AG08396 (cell line): ENCODE measurements around the gene GOLGA8B.
"Not testable (repeated sequence)": the region's sequence is repeated elsewhere in the genome, so short reads cannot be mapped to it uniquely, and the experiment has no call there.

ENCODE experiments used
- DNase-seq: peaks from one replicate; pipeline ENCODE4 v3.0.0; 2012; ENCODE audit warnings: low spot score, mixed read lengths

GOLGA8B gene, protein sequence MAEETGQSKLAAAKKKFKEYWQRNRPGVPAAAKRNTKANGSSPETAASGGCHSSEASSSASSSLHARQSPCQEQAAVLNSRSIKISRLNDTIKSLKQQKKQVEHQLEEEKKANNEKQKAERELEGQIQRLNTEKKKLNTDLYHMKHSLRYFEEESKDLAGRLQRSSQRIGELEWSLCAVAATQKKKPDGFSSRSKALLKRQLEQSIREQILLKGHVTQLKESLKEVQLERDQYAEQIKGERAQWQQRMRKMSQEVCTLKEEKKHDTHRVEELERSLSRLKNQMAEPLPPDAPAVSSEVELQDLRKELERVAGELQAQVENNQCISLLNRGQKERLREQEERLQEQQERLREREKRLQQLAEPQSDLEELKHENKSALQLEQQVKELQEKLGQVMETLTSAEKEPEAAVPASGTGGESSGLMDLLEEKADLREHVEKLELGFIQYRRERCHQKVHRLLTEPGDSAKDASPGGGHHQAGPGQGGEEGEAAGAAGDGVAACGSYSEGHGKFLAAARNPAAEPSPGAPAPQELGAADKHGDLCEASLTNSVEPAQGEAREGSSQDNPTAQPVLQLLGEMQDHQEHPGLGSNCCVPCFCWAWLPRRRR

DNA sequence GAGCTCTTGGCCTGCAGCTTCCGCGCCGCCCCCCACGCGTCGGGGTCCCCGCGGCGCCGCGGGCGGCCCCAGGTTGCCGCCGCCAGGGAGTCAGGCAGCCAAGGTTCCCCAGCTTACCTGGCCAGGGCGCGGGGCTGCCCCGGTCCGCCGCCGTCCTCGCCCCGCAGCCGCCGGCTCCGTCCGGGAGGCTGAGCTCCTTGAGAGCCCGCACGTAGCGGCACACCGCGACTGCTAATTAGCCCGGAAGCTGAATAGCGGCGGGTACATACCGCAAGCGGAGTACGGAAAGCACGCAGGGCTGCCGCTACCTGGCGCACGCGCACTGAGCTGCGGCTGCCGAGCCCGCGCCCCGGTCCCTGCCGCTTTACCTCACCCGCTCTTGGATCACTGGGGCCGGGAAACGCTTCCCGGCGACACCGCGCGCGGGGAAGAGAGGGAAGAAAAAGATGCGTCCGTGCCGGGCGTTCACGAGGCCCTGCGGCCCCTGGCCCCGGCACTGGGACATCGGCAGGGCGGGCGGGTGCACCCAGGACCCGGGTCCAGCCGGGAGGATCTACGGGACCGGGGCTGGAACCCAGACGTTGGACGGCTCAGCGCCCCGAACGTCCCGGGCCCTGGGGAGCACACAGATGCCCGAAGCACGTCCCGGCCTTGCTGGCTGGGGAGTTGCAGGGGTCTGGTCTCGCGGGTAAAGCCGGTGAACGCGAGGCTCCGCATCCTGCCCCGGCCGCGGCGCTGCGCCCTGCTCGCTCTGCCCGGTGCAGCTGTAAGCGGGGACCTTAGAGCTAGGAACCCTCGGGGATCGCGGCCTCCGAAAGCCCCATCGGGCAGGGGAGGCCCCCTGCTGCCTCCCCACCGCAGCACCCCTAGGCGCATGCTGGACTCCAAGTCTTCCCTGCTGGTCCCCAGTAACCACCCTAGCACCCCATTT is at the start of gene GOLGA8B:
GOLGA8B (minus strand) TSS at position 253 of the 931 bp plus-strand sequence. CDS start 47,739 bp downstream, outside the sequence.
- peak; percentile 86 for DNase-seq

DNA sequence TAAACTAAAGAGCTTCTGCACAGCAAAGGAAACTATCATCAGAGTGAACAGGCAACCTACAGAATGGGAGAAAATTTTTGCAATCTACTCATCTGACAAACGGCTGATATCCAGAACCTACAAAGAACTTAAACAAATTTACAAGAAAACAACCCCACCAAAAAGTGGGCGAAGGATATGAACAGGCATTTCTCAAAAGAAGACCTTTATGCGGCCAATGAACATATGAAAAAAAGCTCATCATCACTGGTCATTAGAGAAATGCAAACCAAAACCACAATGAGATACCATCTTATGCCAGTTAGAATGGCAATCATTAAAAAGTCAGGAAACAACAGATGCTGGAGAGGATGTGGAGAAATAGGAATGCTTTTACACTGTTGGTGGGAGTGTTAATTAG is 49.7 kb upstream of the GOLGA8B start:
- not testable (repeated sequence) for DNase-seq

DNA sequence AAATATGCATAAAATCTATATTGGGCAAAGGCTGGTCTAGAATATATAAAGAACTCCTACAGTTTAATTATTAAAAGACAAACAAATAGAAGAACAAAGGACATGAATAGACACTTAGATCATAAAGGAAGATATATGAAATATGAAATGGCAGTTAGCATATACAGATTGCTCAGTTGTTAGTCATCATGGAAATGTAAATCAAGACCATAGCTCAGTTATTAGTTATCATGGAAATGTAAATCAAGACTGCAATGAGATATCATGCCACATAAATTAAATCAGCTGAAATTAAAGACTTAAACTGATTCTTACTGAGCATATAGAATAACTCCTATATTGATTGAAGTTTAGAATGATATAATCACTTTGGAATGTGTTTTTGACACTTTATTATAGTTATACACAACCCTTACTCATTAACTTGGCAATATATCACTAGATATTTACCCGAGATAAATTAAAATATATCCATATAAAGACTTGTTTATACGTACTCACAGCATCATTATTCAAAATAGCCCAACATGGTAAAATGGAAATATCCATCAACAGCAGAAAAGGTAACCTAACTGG is 45.2 kb upstream of the GOLGA8B start:
- DNase-seq, result no peak

DNA sequence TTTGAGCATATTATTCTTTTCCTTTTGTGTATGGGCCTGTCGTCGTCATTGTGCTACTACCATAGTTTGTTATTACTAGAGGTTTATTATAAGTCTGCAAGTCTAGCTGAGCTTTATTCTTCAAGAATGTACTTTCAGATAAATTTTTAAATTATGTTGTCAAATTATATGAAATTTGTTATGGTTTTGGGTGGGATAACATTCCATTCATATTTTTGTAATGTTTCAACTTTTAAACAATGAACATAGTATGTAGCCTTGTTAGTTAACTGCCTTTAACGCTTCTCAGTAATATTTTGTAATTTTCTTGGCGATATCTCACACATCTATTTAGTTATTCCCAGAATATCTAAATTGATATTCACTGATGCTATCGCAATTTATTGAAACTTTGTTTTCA is 41.6 kb upstream of the GOLGA8B start:
- no peak for DNase-seq

DNA sequence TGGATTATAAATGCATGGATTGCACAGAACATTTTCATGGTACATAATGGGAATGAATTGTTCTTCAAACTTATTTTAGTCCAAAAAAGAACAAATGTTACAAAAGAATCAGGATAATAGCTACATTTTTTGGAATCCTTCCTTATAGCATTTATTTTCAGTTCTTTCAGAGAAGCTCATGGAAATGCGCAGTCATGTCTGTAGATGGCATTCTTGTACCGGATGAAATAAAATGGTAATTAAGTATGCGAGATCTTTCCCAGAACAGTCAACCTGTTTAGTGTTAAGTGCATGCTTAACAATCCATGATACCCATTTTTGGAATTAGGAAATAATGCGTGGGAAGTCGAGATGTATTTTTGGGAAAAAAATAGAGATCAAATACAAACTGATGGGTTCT is 38.2 kb upstream of the GOLGA8B start:
- no peak for DNase-seq

DNA sequence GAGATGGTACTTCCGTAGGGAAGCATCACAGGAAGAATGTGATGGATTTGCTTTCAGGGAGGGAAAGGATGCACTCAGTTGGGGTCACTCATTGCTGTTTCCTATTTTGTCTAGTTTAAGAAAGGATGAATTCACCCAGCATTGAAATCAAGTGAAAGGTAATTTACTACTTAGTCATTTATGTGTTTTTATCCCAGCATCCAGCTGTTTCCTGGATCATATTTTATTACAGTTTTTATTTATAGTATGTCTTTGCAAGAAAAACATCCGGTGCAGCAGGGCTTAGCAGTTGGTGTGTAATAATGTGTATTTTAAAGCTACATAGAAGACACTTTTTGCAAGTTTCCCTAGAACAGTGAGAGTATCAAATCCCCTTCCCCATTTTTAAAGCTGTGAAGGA is 37.4 kb upstream of the GOLGA8B start:
- DNase-seq, result no peak

DNA sequence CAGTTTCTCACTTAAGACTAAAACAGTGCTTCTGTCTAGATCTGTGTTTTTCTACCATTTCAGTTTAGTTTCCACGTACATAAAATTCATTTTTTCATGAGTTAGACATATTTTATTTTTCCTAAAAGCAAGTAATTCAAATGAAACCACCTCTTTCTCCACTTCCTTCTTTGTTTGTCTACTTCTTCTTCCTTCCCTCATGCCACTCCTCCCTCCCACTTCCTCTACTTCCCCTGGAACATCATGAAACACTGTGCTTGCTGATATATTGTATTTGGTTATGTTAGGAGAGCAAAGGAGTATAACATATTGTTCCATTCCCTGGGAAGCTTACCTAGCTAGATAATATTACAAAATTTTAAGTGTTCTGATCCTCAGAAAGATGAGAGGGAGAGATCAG is 36.7 kb upstream of the GOLGA8B start:
- no peak for DNase-seq

DNA sequence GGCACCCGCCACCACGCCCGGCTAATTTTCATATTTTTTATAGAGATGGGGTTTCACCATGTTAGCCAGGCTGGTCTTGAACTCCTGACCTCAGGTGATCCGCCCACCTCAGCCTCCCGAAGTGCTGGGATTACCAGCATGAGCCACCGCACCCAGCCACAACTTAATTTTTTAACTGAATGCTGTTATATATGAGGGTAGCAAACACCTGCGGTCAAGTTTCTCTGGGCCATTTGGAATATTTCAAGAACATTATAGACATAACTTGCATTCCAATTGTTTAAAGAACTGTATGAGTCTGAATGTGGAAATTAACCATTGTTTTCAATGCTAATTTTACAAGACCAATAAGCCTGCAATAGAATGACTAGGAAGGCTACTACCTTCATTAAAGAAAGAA is 35.7 kb upstream of the GOLGA8B start:
- no peak for DNase-seq

DNA sequence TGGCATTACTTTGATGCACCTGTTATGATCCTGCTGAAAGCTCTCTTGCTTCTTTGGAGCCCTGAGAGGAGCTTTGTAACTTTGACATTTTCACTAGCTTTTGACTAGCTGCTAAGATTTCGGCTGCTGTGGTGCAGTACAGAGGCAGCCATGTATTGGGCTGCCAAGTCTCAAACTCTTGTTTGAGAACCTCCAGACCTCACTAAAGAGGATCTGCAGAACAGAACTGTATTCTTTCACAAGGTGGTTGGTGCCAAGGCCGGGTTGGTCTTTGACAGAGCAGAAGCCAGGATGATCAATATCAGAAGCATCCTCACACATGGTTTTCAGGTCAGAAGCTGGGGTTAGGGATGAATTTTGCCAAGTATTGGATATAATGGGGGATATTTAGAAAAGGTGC is 34.6 kb upstream of the GOLGA8B start:
- DNase-seq, result no peak

DNA sequence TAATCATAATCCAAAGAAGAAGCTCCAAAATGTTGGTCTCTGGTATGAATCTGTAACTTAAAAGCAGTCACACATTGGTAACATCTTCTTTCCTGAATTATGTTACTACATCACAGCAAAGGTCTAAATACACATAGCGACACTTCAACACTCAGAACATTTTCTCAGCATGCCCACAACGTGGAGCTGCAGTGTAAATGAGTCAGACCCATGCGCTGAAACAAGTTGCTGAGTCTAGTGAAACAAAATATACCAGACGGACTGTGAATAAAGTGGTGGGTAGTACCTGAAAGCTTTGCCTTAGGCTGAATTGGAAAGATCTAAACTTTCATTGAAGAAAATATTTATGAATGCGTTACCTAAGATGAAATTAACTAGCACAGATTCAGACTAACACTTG is 33.2 kb upstream of the GOLGA8B start:
- DNase-seq, result peak; percentile 3

DNA sequence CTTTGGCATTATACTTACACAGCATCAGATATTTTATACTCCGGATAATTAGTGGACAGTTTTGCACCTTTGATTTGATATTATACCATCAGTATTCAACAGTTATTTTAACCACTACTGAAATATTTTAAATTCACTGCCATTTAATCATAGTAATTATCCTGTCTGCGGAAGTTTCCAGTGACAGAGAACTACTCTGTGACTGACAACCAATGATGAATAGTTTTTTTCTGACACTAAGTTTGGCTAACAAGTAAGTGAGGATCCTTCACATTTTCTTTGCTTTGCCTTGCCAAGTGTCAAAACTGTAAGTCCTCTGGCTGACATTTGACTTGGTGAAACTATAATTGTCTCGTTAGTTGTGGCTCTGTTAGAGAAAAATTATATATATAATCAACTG is 30.5 kb upstream of the GOLGA8B start:
- no peak for DNase-seq

DNA sequence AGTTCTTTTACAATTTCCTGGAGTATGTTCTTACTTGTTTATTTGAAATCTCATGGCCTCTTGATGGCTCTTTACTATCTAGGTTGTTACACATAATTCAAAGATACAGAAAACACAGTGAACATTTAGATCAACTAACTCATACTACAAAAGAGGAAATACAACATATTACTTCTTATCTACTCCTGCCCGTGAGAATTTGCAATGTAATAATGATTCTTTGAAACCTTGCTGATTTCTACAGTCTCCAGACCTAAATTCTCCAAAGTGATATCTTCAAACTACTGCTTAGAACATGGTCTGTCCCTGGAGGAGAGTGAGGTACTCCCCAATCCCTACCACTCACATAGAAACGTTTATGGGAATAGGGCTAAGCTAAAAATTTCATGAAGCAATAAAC is 29.9 kb upstream of the GOLGA8B start:
- no peak for DNase-seq

DNA sequence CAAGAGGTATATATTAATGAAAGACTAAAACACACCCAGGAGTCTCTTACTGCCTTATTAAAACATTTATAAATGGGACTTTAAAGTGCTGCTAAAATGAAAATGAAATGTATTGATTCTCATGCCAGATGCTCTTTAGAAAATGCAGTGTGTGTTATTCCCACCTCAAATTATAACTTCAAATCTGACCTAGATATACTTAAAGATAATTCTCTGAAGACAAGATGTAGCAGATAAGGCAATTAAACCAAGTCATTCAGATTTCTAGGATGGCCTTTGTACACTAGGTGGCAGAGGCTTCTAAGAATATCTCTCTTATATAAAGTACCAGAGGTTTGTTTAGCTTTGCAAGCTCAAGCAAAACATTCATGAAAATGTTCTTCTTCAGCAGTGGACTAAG is 26.9 kb upstream of the GOLGA8B start:
- no peak for DNase-seq

DNA sequence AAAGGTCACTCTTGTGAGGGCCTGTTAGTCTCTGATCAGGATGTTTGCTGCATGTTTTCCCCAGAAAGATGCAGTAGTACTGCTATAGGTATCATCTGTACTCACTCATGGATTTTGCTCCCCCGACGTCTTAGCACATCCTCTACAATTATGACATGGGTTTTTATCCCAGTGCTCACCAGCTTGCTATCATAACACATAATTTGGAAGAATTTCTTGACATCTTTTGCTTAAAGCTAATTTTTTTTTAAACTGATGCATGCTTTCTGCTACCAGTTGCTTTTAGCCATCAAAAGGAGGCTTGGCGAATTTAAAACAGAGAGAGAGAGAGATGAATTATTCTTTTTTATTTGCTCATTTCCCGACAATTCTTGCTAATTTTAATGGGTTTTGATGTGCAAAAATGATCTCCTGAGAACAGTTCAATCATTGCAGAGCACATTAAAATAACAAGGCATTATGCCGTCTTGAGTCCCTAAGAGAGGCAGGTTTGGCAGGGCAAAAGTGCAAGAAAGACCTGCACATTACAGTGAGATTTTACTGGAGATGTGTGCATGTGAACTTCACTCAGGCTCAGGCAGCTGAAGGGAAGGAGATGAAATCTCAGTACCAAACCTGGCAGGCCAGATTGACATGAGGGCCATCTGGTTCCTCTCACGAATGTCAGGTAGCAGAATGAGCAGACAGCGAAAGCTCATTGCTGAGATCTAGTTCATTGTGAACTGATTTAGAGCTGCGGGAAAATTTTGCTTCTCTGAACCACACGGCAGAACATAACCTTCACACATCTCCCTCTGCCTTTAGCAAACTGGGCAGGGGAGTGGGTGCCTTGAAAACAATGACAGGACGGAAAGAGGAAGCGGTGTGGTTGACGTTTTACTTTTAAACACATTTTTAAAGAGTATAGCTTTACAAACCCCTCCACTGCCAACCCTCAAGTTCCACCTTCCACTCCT is 25.9 kb upstream of the GOLGA8B start:
- DNase-seq, result no peak

DNA sequence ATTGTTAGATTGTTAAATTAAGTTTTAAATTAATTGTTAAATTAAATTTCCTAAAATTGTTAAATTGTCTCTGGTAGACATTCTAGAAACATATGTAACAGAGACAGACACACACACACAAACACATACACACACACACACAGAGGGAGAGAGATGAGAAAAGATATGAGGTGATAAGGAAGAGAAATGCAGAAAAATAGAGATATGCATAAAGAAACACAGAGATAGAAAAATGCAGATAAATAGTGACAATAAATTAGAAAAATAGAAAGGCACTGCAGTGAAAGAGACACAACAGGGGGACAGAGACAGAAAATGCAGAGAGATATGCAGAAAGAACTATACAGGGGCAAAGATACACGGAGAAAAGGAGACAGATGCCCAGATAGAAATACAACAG is 25.1 kb upstream of the GOLGA8B start:
- no peak for DNase-seq

DNA sequence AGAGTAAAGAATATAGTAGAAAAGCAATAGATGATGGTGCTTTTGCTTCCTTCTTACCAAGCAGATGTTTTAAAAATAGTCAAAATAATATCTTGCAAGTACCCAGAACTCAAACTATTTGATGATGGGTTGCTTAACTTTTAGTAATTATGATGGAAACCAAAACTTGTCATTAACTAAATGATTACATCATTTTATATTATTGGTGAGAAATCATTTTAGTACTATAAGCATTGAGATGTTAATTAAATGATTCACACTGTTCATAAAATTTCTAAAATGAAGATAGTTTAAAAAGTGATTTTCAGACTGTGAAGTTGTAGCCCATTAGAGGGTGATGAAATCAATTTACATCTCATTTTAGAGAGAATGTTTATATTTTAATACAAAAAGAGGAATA is 24.4 kb upstream of the GOLGA8B start:
- DNase-seq, result no peak

DNA sequence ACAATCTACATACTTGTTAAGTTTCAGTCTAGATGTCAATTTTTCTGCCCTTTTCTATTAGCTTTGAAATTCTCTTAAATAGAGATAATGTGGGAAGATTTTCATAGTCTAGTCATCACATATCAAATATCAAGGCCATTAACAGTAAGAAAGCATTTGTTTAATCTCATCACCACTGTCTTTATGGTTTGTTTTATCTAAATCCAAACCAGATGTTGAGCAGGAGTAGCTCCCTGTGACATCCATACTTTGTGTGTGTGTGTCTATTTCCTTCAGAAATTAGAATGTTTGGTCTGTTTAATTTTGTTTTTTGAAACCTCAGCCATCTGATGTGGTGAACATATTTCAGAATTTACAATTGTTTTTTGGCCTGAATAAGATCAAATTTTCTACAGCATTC is 23.1 kb upstream of the GOLGA8B start:
- no peak for DNase-seq

DNA sequence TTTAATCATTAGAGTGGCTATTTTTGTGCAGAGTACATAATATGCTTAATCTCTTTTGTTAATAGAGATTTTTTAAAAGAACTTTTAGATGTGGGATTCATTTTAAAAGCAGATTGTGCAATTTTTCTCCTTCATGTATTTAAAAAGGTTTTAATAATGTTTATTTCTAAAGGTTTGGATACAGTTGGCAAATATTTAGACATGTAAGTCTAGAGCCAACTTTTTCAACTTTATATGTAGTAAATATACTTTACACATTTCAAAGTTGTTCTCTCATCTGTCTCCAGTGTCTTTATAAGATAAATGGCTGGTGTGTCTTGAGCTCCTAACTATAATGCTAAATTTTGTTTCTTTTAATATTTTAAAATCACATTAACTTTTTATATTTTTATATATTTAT is 22.7 kb upstream of the GOLGA8B start:
- DNase-seq, result no peak

DNA sequence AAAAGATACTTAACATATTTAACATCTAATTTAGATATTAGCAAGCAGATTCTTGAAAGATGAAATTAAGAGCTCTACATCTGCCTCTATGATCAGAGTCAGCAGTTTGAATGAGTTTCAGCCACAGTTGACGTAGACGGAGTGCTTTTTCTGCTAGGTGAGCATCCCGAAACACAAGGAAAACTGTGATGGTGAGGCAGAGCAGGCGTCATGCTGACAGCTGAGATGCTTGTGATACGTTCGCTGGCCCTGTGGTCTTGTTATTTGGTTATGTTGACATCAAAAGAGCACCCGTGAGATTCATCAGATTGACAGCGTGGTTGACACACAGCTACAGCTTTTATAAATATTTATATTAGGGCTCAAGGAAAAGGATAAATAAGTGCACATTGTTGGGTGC is 19.6 kb upstream of the GOLGA8B start:
- no peak for DNase-seq

DNA sequence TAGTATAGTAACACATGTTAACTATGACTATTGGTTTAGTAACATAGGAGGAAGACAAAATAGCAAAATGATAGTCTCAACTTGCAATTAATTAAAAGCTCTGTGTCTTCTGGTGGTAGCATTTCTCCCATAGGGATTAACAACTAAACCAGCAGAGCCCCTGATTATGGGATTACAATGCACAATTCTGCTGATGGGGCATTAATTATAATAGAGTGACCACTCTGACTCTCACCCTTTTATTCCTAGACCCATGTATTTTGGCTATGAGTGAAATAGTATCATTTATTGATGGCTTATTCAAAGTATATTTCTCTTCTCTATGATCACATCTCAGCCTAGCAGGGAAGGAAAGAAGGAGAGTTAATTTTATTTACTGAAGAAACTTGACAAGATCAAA is 17.5 kb upstream of the GOLGA8B start:
- DNase-seq, result no peak
